BJ (cell line): Measurements from ENCODE around the gene MEA1. TPM values are rescaled to one million over a fixed set of nuclear protein-coding genes. Genes with fewer than 3 reads are reported as not detected.
"Not testable (repeated sequence)": the region's sequence is repeated elsewhere in the genome, so short reads cannot be mapped to it uniquely, and the experiment has no call there.

ENCODE experiments used
- CTCF ChIA-PET: fragments of 350-600 bp; formaldehyde crosslinking; extraction: SDS; loops from one replicate; lab custom pipeline; 2021; ENCODE audit warnings: antibody characterized with exemption, inconsistent platforms; lab: Yijun Ruan, JAX
- POLR2A ChIA-PET: fragments of 300-600 bp; sonication (Branson Sonifier 250); formaldehyde crosslinking; extraction: SDS; loops from one replicate; lab custom pipeline; 2021; ENCODE audit warnings: antibody characterized with exemption; lab: Charles Lee
- DNase-seq: peaks from one replicate; pipeline ENCODE4 v3.0.0-alpha.2; 2011; ENCODE audit warnings: low read depth
- H3K27me3 ChIP-seq: 2 replicates; pipeline ENCODE4 v1.6.0; 2011; ENCODE audit warnings: low read length; ENCODE audit not compliant: control insufficient read depth, insufficient read depth
- H3K36me3 ChIP-seq: 2 replicates; pipeline ENCODE4 v1.5.1; 2011; ENCODE audit warnings: low read length; ENCODE audit not compliant: control insufficient read depth, insufficient read depth
- H3K4me3 ChIP-seq: 2 replicates; pipeline ENCODE4 v1.5.1; 2011; ENCODE audit warnings: low read depth, mild to moderate bottlenecking, control low read depth, low read length
- polyA plus RNA-seq: library from polyadenylated mRNA; depleted of rRNA; stranded (reverse); fragments of >200 nt; gene quantifications from 2 replicates; pipeline ENCODE4 v1.2.3, GENCODE V29; 2011
- TF ChIP-seq, protein P1 (sequence below): IDR thresholded peaks from 2 replicates; pipeline ENCODE4 v1.5.1; 2011; ENCODE audit warnings: low read depth, mild to moderate bottlenecking, control low read depth, inconsistent platforms, low read length, moderate library complexity; ENCODE audit not compliant: insufficient read depth

MEA1 gene
- polyA plus RNA-seq, 1 experiment, result 107 TPM

DNA sequence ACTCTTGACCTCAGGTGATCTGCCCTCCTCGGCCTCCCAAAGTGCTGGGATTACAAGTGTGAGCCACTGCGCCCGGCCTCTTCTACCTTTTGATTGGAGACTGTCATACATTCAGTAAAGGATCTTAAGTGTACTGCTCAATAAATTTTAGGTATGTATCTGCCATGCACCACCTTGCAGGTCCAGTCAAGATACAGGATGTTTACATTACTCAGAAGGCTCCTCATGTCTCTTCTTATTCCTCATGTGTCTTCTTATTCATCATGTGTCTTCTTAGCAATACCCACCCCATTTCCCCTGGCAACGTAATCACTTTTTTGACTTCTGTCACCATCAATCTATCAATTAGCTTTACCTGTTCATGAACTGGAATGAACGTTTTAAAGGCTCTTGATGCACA, 7.9 kb downstream of the MEA1 start:
- CTCF ChIA-PET, result interaction anchor here (1.5 kb wide), 1 partner anchor 11 kb away, joined by 4 read pairs; no protein-coding TSS in a partner anchor
- Histone ChIP-seq H3K36me3 (peaks cover 9% of the 10 kb centered on the region), H3K27me3 (no peaks in the 10 kb centered on the region), H3K4me3 (no peak overlapping the region)
- POLR2A ChIA-PET, result no interaction called here
- no peak for DNase-seq
- TF ChIP-seq, protein P1, sequence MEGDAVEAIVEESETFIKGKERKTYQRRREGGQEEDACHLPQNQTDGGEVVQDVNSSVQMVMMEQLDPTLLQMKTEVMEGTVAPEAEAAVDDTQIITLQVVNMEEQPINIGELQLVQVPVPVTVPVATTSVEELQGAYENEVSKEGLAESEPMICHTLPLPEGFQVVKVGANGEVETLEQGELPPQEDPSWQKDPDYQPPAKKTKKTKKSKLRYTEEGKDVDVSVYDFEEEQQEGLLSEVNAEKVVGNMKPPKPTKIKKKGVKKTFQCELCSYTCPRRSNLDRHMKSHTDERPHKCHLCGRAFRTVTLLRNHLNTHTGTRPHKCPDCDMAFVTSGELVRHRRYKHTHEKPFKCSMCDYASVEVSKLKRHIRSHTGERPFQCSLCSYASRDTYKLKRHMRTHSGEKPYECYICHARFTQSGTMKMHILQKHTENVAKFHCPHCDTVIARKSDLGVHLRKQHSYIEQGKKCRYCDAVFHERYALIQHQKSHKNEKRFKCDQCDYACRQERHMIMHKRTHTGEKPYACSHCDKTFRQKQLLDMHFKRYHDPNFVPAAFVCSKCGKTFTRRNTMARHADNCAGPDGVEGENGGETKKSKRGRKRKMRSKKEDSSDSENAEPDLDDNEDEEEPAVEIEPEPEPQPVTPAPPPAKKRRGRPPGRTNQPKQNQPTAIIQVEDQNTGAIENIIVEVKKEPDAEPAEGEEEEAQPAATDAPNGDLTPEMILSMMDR, result no peak

DNA sequence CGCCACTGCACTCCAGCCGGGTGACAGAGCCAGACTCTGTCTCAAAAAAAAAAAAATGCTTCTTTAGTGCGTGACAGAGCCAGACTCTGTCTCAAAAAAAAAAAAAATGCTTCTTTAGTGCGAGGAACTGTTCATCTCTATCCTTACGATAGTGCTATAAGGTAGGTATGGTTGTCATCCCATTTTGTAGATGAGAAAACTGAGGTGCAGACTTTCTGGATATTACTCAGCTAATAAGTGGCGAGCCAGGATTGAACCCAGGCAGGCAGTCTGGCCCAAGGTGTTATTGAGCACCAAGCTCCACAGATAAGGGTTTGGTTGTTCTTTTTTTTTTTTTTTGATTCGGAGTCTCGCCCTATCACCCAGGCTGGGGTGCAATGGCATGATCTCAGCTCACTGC, 11.9 kb downstream of the MEA1 start:
- CTCF ChIA-PET, result interaction anchor here (0.6 kb wide), 1 partner anchor 334 kb away, joined by 3 read pairs; no protein-coding TSS in a partner anchor
- Histone ChIP-seq H3K27me3 (no peaks in the 10 kb centered on the region), H3K4me3 (no peak overlapping the region), H3K36me3 (peaks cover 1% of the 10 kb centered on the region; the same call in 1 of the 2 replicates)
- POLR2A ChIA-PET, result no interaction called here
- TF ChIP-seq, protein P1, result no peak
- DNase-seq, result no peak

DNA sequence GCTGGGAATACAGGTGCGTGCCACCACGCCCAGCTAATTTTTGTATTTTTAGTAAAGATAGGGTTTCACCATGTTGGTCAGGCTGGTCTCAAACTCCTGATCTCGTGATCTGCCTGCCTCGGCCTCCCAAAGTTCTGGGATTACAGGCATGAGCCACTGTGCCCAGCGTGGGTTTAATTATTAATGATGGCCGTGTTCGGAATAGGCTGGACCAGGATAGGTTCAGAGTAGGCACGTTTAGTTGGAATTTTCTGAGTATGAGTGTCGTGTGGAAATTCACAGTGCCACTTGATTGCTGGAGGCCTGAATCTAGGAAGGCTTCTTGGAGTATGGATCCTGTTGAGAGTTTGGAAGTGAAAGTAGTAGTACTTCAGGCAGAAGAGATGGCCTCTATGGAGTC, 15.5 kb downstream of the MEA1 start:
- H3K4me3 ChIP-seq, H3K36me3 ChIP-seq, CTCF ChIA-PET, DNase-seq, H3K27me3 ChIP-seq, POLR2A ChIA-PET: not testable (repeated sequence)

DNA sequence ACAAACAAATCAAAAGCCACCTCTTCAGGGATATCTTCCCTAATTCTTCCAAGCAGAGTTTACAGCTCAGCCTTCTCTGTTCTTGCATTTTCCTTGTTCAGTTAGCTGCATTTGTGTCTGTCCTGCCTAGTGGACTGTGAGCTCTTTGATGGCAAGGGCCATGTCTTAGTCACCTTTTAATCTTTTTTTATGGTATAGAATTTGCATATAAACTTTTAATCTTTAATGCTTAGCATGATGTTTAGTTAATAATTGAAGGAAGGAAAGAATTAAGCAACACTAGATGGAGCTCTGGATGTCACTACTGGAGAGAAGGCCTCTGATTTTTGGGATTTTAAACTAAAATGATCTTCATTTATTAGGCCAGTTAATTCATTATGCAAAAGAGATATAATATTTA, 17.2 kb downstream of the MEA1 start:
- peaks cover 3% of the 10 kb centered on the region; the same call in 1 of the 2 replicates for H3K36me3 ChIP-seq
- no peaks in the 10 kb centered on the region for H3K27me3 ChIP-seq
- no peak overlapping the region for H3K4me3 ChIP-seq
- DNase-seq, result no peak
- TF ChIP-seq, protein P1, result no peak
- POLR2A ChIA-PET, result interaction anchor here (0.7 kb wide), 2 partner anchors 105 to 125 kb away, joined by 3 to 4 read pairs; no protein-coding TSS in a partner anchor
- CTCF ChIA-PET, result interaction anchor here (1.2 to 2.2 kb wide), 2 partner anchors 12 to 147 kb away, joined by 3 to 16 read pairs; no protein-coding TSS in a partner anchor

DNA sequence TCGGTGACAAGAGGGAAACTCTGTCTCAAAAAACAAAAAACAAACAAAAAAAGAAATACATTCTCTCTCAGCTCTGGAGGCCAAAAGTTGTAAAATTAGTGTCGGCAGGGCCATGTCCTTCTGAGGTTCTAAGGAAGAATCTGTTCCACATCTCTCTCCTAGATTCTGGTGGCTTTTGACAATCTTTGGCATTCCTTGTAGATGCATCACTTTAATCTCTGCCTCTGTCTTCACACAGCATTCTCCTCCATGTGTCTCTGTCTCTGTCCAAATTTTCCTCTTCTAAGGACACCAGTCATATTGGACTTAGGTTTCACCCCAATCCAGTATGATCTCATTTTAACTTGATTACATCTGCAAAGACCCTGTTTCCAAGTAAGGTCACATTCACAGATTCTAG, 20.3 kb downstream of the MEA1 start:
- ChIA-PET POLR2A (no interaction called here), CTCF (interaction anchor here (1.4 kb wide), 1 partner anchor 20 kb away, joined by 5 read pairs; the partner anchor contains the start of genes KLHDC3 and MEA1)
- no peak for DNase-seq
- peaks cover 3% of the 10 kb centered on the region; the same call in 1 of the 2 replicates for H3K36me3 ChIP-seq
- H3K4me3 ChIP-seq, result no peak overlapping the region
- no peaks in the 10 kb centered on the region for H3K27me3 ChIP-seq
- TF ChIP-seq, protein P1, result no peak

DNA sequence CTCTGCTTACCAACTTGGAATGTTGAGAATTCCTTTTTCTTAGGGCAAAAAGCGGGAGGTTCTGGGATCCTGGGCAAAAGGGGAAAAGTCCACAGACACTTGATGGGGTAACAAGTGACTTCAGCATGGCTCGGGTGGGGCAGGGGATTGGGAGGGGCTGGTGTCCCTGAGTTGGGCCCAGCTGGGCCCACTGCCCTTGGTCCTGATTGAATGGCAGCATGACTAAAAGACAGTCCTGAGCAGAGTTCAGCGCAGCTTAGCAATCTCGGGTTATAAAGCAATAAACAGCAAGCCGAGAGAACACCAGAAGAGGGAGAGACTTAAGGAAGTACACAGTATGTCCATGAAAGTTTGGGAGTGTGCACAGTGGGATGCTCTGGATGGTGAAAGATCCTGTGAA, 23.8 kb downstream of the MEA1 start:
- ChIA-PET CTCF (no interaction called here), POLR2A (no interaction called here)
- peaks cover 3% of the 10 kb centered on the region; the same call in 1 of the 2 replicates for H3K36me3 ChIP-seq
- no peak for DNase-seq
- no peaks in the 10 kb centered on the region for H3K27me3 ChIP-seq
- no peak overlapping the region for H3K4me3 ChIP-seq
- TF ChIP-seq, protein P1, result no peak
